Effector CD4-positive, alpha-beta T cell (primary cell): ENCODE measurements around the gene PAOX.

Experiments
- DNase-seq: peaks from one replicate; pipeline ENCODE4 v3.0.0-alpha.2; 2020

The PAOX gene

DNA sequence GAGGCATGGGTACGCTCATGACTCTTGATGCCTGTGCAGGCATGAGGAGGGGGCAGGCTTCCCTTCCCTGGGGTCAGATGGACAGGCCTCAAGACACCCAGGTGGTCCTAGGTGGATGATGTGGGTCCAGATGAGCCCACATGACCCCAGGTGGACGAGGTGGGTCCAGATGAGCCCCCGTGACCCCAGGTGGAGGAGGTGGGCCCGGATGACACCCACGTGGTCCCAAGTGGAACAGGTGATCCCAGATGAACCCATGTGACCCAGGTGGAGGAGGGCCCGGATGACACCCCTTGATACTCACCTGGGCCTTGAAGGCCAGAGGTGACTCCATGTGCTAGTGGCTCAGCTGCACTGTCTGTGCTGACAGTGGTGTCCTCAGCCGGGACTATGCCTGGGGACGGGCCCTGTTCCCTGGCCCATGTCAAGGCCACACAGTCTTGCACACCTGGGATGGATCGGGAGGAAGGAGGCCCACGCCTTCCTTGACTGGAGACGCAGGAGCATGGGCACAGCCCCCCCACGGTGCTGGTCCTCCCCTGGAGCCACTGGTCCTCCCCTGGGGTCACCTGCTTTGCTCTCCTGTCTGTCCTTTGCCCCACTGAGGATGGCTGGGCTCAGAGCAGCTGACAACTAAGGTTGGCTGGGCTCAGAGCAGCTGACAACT, 28.6 kb upstream of the PAOX start:
- DNase-seq: no peak

DNA sequence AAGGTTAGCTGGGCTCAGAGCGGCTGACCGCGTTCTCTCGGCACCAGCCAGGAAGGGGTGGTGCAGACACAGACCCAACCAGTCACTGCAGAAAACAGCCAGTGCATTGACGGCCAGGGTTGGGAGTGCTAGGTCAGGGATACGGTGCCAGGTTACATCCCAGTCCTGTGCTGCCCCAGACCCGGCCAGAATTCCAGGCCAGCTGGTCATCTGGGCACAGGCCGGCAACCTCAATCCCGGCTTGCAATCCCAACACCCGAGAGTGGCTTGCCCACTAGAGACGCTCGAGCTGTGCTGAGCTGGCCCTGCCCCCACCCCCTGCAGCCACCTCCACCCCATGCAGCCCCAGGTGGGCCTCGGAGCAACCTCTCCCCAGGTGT, 28.1 kb upstream of the PAOX start:
- no peak for DNase-seq

DNA sequence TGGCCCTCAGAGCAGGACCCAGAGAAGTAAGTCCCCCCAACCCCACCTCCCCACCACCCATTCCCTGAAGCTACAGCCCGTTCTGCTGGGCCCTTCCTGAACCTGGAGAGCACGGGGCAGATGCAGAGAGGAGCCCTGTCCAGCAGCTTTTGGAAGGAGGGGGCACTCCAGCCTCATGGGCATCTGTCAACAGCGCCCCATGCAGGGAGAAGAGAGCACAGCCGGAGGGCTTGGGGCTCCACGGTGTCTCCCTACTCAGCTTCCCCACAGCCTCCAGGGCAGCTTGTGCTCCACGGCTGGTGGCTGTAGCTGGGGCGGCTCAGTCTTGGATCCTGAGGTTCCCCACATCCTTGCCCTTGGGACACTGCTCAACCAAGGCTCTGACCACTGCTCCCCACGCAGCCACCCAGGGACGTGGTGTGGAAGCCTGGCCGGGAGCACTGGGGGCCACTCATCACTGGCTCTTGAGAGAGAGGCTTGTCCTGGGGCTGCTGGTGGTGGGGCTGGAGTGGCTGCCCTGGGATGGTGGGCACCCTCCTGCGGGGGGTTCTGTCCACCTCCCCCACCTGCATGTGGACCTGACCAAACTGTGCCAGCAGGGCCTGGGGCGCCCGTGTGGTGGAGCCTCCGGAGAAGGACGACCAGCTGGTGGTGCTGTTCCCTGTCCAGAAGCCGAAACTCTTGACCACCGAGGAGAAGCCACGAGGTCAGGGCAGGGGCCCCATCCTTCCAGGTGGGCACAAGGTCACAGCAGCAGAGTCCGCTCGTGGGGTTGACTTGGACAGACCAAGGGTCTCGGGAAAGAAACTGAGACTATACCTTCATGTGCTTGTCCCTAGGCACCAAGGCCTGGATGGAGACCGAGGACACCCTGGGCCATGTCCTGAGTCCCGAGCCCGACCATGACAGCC, 27.4 kb upstream of the PAOX start:
- DNase-seq: no peak

- DNase-seq: no peak
Observed at GRCh38 chr10:133353202-133353959, 25.7 kb upstream of the PAOX start.

DNA sequence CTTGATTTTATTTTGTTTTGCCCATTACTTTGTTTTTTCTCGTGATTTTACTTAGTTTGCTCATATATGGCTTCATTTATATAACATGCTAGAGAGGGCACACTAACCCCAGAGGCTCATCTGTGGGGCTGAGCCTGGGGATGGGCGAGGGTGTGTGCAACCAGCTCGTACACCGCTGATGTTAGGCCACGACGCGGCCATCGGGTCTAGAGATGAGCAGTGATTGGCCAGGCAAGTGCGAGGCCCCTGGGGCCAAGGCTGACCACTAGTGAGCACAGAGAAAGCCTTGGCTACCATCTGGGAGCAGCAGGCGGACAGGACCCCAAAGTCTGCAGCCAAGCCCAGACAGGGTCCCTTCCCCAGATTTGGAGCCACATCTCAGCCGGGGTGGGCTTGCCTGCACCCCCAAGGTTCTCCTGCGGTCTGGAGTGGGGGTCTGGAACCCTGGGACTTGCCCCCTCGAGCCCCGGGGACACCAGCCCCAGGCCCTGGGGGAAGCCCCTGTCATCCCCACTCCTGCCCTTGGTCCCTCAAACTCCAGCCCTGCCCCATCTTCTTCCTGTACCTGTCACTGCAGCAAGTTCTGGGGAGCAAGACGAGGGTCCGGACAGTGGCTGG, 25.0 kb upstream of the PAOX start:
- no peak for DNase-seq

GRCh38 chr10:133354672-133355240, 24.3 kb upstream of the PAOX start:
- DNase-seq: no peak

- no peak for DNase-seq
Observed at GRCh38 chr10:133355266-133355665, 23.8 kb upstream of the PAOX start.

- no peak for DNase-seq
Observed at GRCh38 chr10:133355991-133356390, 23.1 kb upstream of the PAOX start.

GRCh38 chr10:133356549-133357284, 22.3 kb upstream of the PAOX start:
- DNase-seq: no peak

GRCh38 chr10:133357285-133358161, 21.5 kb upstream of the PAOX start, which contains the start of gene FUOM:
TSS of gene FUOM (minus strand) at chr10:133358019. CDS start at chr10:133358007, 12 bp downstream.
- peak; percentile 59 for DNase-seq

DNA sequence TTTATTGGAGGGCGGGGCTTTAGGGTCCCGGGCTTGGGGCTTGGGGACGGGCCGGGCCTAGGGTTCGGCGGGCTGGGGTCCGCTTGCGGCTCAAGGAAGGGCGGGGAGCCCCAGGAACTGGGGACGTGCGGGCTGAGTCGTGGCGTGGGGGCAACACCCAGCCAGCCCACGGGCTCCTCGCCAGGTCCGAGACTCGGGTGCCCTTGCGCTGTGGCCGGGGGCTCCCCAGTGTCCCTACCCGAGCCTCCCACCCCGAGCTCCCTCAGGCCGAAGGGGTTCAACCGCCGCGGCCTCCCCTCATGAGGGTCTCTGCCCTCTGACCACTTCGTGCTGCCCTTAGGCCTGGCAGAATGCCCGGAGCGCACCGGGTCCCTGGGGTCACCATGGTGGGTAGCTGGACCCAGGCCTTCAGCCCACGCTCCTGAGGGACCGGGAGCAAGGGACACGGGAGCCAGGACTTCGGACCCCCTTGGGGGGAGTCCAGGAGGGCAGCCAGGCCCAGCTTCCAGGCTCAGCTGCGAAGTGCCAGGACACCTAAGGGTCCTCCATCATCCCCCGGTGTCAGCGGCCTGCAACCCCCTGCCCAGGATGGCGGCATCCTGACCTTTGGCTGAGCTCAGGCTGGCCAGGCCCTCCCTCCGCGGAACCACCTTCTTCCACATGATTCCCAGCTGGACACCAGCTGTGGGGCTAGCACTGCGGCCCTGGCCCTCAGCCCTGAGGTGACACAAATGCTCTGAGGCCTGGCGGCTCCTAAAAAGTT, 20.7 kb upstream of the PAOX start:
- peak; percentile 24 for DNase-seq

DNA sequence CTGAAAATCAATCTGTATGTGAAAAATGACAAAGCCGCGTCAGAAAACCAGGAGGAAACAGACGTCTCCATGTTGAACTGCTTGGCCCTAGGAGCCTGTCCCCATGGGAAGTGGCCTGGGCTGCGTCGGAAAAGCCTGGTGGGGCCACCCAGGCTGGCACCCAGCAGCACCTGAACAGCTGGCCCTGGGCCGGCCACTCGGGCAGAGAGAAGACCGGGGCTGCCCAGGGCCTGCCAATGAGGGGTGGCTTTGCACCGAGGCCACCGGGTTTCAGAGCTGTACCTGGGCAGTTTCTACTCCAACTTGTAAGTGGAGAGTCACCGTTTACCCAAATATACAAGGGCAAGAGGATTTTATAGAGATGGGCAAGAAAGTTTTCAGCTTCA, 20.1 kb upstream of the PAOX start:
- no peak for DNase-seq

DNA sequence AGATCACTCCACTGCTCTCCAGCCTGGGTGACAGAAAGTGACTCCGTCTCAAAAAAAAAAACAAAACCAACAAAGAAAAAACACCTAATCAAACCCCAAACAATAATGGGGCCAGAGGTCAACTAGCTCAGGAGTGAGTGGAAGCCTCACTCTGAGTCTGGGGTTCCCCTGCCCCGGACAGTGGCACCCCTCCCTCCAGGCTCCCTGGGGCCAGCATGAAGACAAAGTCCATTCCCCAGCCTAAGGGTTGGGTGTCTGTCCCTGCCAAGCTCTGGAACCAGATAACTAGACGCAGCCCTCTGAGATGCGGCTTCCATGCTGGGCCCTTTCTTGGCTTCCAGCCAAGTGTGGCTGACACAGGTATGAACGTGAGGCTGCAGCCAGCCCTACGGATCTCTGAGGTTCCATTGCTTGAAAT, 19.5 kb upstream of the PAOX start:
- DNase-seq: peak; percentile 37

- no peak for DNase-seq
Observed at GRCh38 chr10:133359972-133360610, 19.0 kb upstream of the PAOX start.

- no peak for DNase-seq
Observed at GRCh38 chr10:133361227-133361626, 17.8 kb upstream of the PAOX start.

DNA sequence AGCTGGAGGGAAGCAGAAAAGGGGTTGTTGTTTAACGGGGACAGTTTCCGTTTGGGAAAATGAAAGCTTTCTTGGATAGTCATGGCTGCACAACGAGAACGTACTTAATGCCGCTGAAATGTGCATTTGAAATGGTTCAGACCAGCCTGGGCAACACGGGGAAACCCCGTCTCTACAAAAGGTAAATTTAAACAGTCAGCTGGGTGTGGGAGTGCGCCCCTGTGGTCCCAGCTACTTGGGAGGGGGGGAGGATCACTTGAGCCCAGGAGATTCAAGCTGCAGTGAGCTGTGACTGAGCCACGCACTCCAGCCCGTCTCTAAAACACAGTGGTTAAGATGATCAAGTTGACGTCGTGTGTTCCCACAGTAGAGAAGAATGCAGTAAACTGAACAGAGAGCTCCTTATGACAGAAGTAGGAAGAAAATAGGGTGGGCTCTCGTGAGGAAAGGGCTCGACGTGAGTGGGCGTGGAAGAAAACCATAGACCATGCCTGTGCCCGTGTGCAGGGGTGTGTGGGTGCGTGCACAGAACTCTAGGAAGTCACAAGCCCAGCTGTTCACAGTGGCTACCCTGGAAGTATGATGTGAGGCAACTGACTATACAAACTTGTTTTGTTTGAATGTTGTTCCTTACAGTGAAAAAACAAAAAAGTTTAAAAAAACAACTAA, 17.2 kb upstream of the PAOX start:
- DNase-seq: no peak

GRCh38 chr10:133362846-133363245, 16.2 kb upstream of the PAOX start:
- DNase-seq: no peak

DNA sequence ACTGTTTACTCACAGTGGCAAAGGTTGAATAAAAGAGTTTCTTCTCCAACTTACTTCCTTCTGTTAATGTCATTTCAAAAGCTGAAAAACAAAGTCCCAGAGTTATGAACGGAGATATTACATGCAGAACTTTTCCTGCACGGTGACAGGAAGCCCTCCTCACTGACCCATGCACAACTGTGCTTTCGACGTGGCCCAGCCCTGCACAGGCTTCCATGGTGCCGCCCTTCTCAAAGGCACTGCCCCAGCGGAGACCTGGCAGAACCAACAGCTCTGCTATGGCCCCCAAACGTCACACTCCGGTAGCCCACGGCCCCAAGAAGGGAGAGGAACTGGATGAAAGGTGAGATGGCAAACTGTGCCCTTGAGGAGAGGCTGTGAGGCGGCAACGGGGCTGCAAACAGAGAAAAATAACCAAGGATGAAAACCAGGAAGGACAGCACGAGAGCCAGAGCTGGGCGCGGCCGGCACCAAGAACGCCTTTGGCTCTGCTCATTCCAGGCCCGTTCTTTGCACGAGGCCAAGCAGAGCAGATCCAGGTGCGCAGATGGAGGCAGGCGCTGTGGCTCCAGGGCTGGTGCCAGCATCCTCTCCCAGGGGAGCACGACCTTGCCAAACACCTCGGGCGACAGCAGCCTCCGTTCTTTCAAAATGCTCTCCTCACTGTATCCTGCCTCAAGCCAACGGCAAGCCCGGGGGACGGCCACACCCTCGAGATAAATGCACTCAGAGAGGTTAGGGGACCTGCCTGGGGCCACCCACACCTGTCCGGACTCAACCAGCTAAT, 14.2 kb upstream of the PAOX start:
- DNase-seq: no peak
